IMR-90 (cell line): Measurements from ENCODE around the gene MSLN. TPM values are rescaled to one million over a fixed set of nuclear protein-coding genes. Genes with fewer than 3 reads are reported as not detected.

Experiments
- ATAC-seq: fragments of 200-7000 bp; cut with Tn5 transposase; 2 replicates; pipeline ENCODE4 v1.9.1; 2020; ENCODE audit warnings: low read depth, mild to moderate bottlenecking, moderate library complexity
- BruUV-seq: library from RNA; stranded (reverse); fragments of 400-500 nt; replicated peaks from 2 replicates; lab custom pipeline; 2021; lab: Mats Ljungman, UMichigan
- CTCF ChIA-PET: fragments of 300-600 bp; formaldehyde crosslinking; extraction: SDS; loops from one replicate; lab custom pipeline; 2021; ENCODE audit warnings: antibody characterized with exemption; lab: Yijun Ruan, JAX
- POLR2A ChIA-PET: fragments of 300-600 bp; sonication (Branson Sonifier 250); formaldehyde crosslinking; loops from one replicate; lab custom pipeline; 2022; ENCODE audit warnings: antibody characterized with exemption; ENCODE audit not compliant: unreplicated experiment; lab: Charles Lee
- DNase-seq: peaks from one replicate; pipeline ENCODE4 v3.0.0; 2013
- H2AFZ ChIP-seq: replicated peaks from 2 replicates; pipeline ENCODE3; 2013; ENCODE audit warnings: low read length, mild to moderate bottlenecking; ENCODE audit not compliant: poor library complexity
- H2AK5ac ChIP-seq: 2 replicates; pipeline ENCODE4 v1.6.1; 2013; ENCODE audit warnings: low read depth, low read length, inconsistent platforms
- H2AK9ac ChIP-seq: replicated peaks from 2 replicates; pipeline ENCODE3; 2013; ENCODE audit warnings: mild to moderate bottlenecking, low read depth, low read length, moderate library complexity; ENCODE audit not compliant: poor library complexity
- H2BK120ac ChIP-seq: 2 replicates; pipeline ENCODE4 v1.6.1; 2013; ENCODE audit warnings: low read depth, low read length, inconsistent platforms
- H2BK15ac ChIP-seq: 3 replicates; pipeline ENCODE4 v1.6.1; 2013; ENCODE audit warnings: low read depth, low read length, inconsistent platforms
- H2BK20ac ChIP-seq: 2 replicates; pipeline ENCODE4 v1.6.1; 2013; ENCODE audit warnings: low read depth, mild to moderate bottlenecking, inconsistent platforms, low read length, moderate library complexity
- H2BK5ac ChIP-seq: 2 replicates; pipeline ENCODE4 v1.6.1; 2013; ENCODE audit warnings: mild to moderate bottlenecking, low read depth, low read length, inconsistent platforms; ENCODE audit not compliant: poor library complexity, severe bottlenecking
- H3K14ac ChIP-seq: replicated peaks from 2 replicates; pipeline ENCODE4 v1.6.1; 2013; ENCODE audit warnings: low read depth, low read length, inconsistent platforms
- H3K18ac ChIP-seq: 2 replicates; pipeline ENCODE4 v1.6.1; 2013; ENCODE audit warnings: low read depth, low read length, control low read depth
- H3K23ac ChIP-seq: 2 replicates; pipeline ENCODE4 v1.6.1; 2013; ENCODE audit warnings: low read depth, low read length, inconsistent platforms
- H3K27ac ChIP-seq: 2 replicates; pipeline ENCODE4 v1.5.1; 2013; ENCODE audit warnings: mild to moderate bottlenecking, control low read depth, low read length; ENCODE audit not compliant: insufficient read depth
- H3K27me3 ChIP-seq: 2 replicates; pipeline ENCODE4 v1.6.1; 2013; ENCODE audit warnings: low read length; ENCODE audit not compliant: control insufficient read depth, insufficient read depth
- H3K36me3 ChIP-seq: 2 replicates; pipeline ENCODE4 v1.6.1; 2013; ENCODE audit warnings: low read length, mixed read lengths; ENCODE audit not compliant: control insufficient read depth, insufficient read depth
- H3K4ac ChIP-seq: 2 replicates; pipeline ENCODE4 v1.6.1; 2013; ENCODE audit warnings: low read depth, low read length, inconsistent platforms
- H3K4me1 ChIP-seq: 2 replicates; pipeline ENCODE4 v1.6.1; 2013; ENCODE audit warnings: low read length, mixed read lengths; ENCODE audit not compliant: control insufficient read depth, insufficient read depth
- H3K4me2 ChIP-seq: 2 replicates; pipeline ENCODE4 v1.6.1; 2013; ENCODE audit warnings: low read depth, mild to moderate bottlenecking, control low read depth, low read length, moderate library complexity
- H3K4me3 ChIP-seq: 2 replicates; pipeline ENCODE4 v1.5.1; 2013; ENCODE audit warnings: low read depth, mild to moderate bottlenecking, control low read depth, low read length, moderate library complexity; ENCODE audit not compliant: insufficient read depth
- H3K56ac ChIP-seq: 2 replicates; pipeline ENCODE4 v1.6.1; 2013; ENCODE audit warnings: low read length, inconsistent platforms; ENCODE audit not compliant: insufficient read depth; ENCODE audit errors: extremely low read depth
- H3K79me1 ChIP-seq, 2 experiments: 2 replicates each; pipeline ENCODE4 v1.6.1; 2013; ENCODE audit warnings: low read length in 2 of 2, inconsistent platforms in 1 of 2, low read depth in 1 of 2
- H3K9ac ChIP-seq: 2 replicates; pipeline ENCODE4 v1.6.1; 2013; ENCODE audit warnings: low read depth, low read length, control low read depth
- H3K9me1 ChIP-seq: 2 replicates; pipeline ENCODE4 v1.6.1; 2013; ENCODE audit warnings: low read length, inconsistent platforms; ENCODE audit not compliant: insufficient read depth
- H3K9me3 ChIP-seq: 2 replicates; pipeline ENCODE4 v1.6.1; 2013; ENCODE audit warnings: low read length; ENCODE audit not compliant: control insufficient read depth, insufficient read depth
- H4K20me1 ChIP-seq: 2 replicates; pipeline ENCODE4 v1.6.1; 2013; ENCODE audit warnings: low read length, inconsistent platforms; ENCODE audit not compliant: insufficient read depth
- H4K5ac ChIP-seq: 2 replicates; pipeline ENCODE4 v1.6.1; 2013; ENCODE audit warnings: mild to moderate bottlenecking, low read depth, low read length, control low read depth
- H4K8ac ChIP-seq, 2 experiments: 2 replicates each; pipeline ENCODE4 v1.6.1; 2013; ENCODE audit warnings: low read depth in 2 of 2, low read length in 2 of 2, control low read depth in 1 of 2, inconsistent platforms in 1 of 2
- H4K91ac ChIP-seq: 2 replicates; pipeline ENCODE4 v1.6.1; 2013; ENCODE audit warnings: low read depth, low read length, inconsistent platforms; ENCODE audit not compliant: insufficient read depth
- POLR2A ChIP-seq: IDR thresholded peaks from 2 replicates; pipeline ENCODE4 v1.6.1; 2012; ENCODE audit warnings: mild to moderate bottlenecking, low read depth, low read length
- RFX5 ChIP-seq: IDR thresholded peaks from 2 replicates; pipeline ENCODE4 v1.8.0; 2012; ENCODE audit warnings: low read depth, mild to moderate bottlenecking, low read length, moderate library complexity
- WGBS, 2 experiments: methylation state at CpG; one replicate each; pipeline versions ENCODE4 v1.1.5 to v1.1.7; 2013; ENCODE audit warnings: missing lambda C conversion rate in 2 of 2; ENCODE audit not compliant: insufficient read length in 1 of 2; ENCODE audit errors: extremely low coverage in 2 of 2; 5-methylcytosine and 5-hydroxymethylcytosine counted together
- dilution Hi-C: fragments of 300-500 bp; cut with HindIII; formaldehyde crosslinking; loops from one replicate; pipeline ENCODE4 v1.14.3; 2018; ENCODE audit warnings: low sequenced_read_pairs; ENCODE audit not compliant: unreplicated experiment
- in situ Hi-C: fragments of 300-500 bp; cut with MboI; formaldehyde crosslinking; loops from 3 replicates; pipeline ENCODE4 v1.14.3; 2019; ENCODE audit warnings: low sequenced_read_pairs, inconsistent platforms, mixed read lengths
- intact Hi-C: fragments of 100-400 bp; cut with micrococcal nuclease; formaldehyde crosslinking; loops from 2 replicates; pipeline ENCODE4 v1.10.0; 2022
- polyA plus RNA-seq, 3 experiments: library from polyadenylated mRNA; depleted of rRNA; stranded (reverse); fragments of >200 nt; gene quantifications; 2 replicates each; pipeline ENCODE4 v1.2.3, GENCODE V29; 2012; ENCODE audit warnings: low replicate concordance in 1 of 3
- total RNA-seq: library from RNA; depleted of rRNA; stranded (reverse); fragments of >200 nt; gene quantifications from 2 replicates; pipeline ENCODE4 v1.2.3, GENCODE V29; 2012
- TF ChIP-seq, protein P1 (sequence below): fragments of 150-350 bp; IDR thresholded peaks from 2 replicates; pipeline ENCODE4 v1.6.1; 2017; ENCODE audit warnings: mild to moderate bottlenecking, antibody characterized with exemption, low read length, low read depth

The MSLN gene
- total and polyA plus RNA-seq, 2 of the 4 experiments (the other 2 are of a cell fraction) = 0.14 TPM; not detected in 1

DNA sequence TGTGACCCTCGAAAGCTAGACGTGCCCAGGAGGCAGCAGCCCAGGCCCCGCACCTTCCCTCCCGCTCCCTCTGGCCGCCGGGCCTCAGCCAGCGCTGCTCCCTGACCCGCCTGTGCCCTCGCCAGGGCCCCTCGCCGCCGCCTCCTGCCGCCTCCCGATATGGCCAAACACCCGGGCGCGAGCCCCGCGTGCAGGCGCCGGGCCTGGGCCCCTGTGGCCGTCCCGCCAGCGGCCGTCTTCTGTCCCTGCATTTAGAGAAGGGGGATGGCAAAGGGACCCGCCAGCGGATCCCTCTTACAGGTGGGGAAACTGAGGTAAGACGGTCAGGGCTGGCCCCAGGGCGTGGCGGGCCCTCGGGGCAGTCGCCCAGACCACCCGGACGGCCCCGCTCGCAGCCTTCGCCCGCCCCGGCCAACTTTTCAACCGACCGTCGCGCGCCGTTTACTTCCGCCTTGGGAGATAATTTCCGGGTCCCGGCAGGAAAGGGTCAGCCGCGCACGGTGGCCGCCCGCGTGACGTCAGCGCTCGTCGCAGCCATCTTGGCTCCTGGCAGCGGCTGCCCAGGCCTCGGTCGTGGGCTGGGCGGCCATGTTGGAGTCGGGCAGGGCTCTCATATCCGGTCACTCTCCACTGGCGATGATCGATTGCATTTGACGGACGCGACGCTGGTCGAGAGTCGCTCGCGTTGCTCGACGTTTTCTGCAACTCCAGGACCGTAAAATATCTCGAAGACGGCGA lies 47.0 kb downstream of the MSLN start:
- Histone ChIP-seq H2BK5ac (peak overlapping the region; percentile 55), H4K5ac (peak overlapping the region; percentile 87), H4K20me1 (no peaks in the 10 kb centered on the region), H3K9ac (peak overlapping the region; percentile 87), H3K4ac (peak overlapping the region; percentile 80), H2AFZ (peak overlapping the region; percentile 87), H2BK20ac (no peak overlapping the region), H3K27ac (peak overlapping the region; percentile 54), H3K23ac (peak overlapping the region; percentile 57; the same call in 1 of the 2 replicates), H4K8ac (peak overlapping the region; percentile 51 to 90), H4K91ac (peak overlapping the region; percentile 2; the same call in 1 of the 2 replicates), H3K14ac (peak overlapping the region; percentile 76; the same call in 1 of the 2 replicates), H3K9me1 (0 out of 2 replicates have a peak, but pooled peaks cover 3% of the 10 kb centered on the region), H3K9me3 (no peaks in the 10 kb centered on the region; the same call in 1 of the 2 replicates), H3K56ac (0 out of 2 replicates have a peak overlapping the region, but pooled peaks have one; percentile 25), H3K4me1 (peaks cover 3% of the 10 kb centered on the region; the same call in 1 of the 2 replicates), H3K18ac (peak overlapping the region; percentile 63; the same call in 1 of the 2 replicates), H3K4me2 (peak overlapping the region; percentile 92), H3K4me3 (peak overlapping the region; percentile 84), H2AK5ac (peak overlapping the region; percentile 67), H3K36me3 (no peaks in the 10 kb centered on the region), H2BK15ac (no peak overlapping the region), H2AK9ac (peak overlapping the region; percentile 93), H3K27me3 (no peaks in the 10 kb centered on the region), H3K79me1 (peaks cover 4 to 12% of the 10 kb centered on the region in 2 experiments; a peak in 3 of 4 replicates), H2BK120ac (no peak overlapping the region)
- dilution Hi-C loops (no loop called here), intact Hi-C loops (no loop called here), in situ Hi-C loops (loop anchor here (25.0 kb wide), 1 partner anchor 405 kb away; no protein-coding TSS in a partner anchor)
- POLR2A ChIA-PET = no interaction called here
- peak; percentile 98 for ATAC-seq
- CTCF ChIA-PET = no interaction called here
- peak; percentile 86 for DNase-seq
- TF ChIP-seq, protein P1, sequence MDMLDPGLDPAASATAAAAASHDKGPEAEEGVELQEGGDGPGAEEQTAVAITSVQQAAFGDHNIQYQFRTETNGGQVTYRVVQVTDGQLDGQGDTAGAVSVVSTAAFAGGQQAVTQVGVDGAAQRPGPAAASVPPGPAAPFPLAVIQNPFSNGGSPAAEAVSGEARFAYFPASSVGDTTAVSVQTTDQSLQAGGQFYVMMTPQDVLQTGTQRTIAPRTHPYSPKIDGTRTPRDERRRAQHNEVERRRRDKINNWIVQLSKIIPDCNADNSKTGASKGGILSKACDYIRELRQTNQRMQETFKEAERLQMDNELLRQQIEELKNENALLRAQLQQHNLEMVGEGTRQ = 0 out of 2 replicates have a peak, but pooled peaks have one; percentile 24
- TF ChIP-seq RFX5 (no peak), POLR2A (peak; percentile 78; the same call in 1 of the 2 replicates)
- BruUV-seq = no TSS peak
- WGBS, 2 experiments = 31% methylated on average over 35 of the region's 80 CpGs; no CpG with 5 or more reads in 1 of the 2 experiments
